Karpas-422 (cell line): ENCODE data around the gene CHMP1A. TPM values are rescaled to one million over a fixed set of nuclear protein-coding genes. Genes with fewer than 3 reads are reported as not detected.
A peak's percentile ranks its signal among the peaks of the same experiment; 100 is the strongest.
"Not testable (repeated sequence)": the region's sequence is repeated elsewhere in the genome, so short reads cannot be mapped to it uniquely, and the experiment has no call there.

Experiments
- DNase-seq: peaks from one replicate; pipeline ENCODE4 v3.0.0-alpha.2; 2015
- H2AFZ ChIP-seq: fragments of 200-600 bp; sonication (generic); 2 replicates; pipeline ENCODE4 v1.6.1; 2014; ENCODE audit warnings: antibody characterized with exemption, low read length, mixed read lengths
- H3K27ac ChIP-seq: fragments of 200-600 bp; sonication (generic); 2 replicates; pipeline ENCODE4 v1.5.1; 2014; ENCODE audit warnings: mild to moderate bottlenecking, low read length, moderate library complexity
- H3K27me3 ChIP-seq: fragments of 200-600 bp; sonication (generic); 2 replicates; pipeline ENCODE4 v1.6.1; 2014; ENCODE audit warnings: low read length, mixed read lengths
- H3K36me3 ChIP-seq: fragments of 200-600 bp; sonication (generic); 2 replicates; pipeline ENCODE4 v1.6.1; 2014; ENCODE audit warnings: low read length, mixed read lengths; ENCODE audit not compliant: insufficient read depth
- H3K4me1 ChIP-seq: fragments of 200-600 bp; sonication (generic); 2 replicates; pipeline ENCODE4 v1.6.1; 2014; ENCODE audit warnings: mild to moderate bottlenecking, low read length, mixed read lengths
- H3K4me2 ChIP-seq: fragments of 200-600 bp; sonication (generic); 2 replicates; pipeline ENCODE4 v1.6.1; 2014; ENCODE audit warnings: low read length, low read depth, mild to moderate bottlenecking; ENCODE audit not compliant: poor library complexity, severe bottlenecking
- H3K4me3 ChIP-seq: fragments of 200-600 bp; sonication (generic); 2 replicates; pipeline ENCODE4 v1.5.1; 2014; ENCODE audit warnings: mild to moderate bottlenecking, antibody characterized with exemption, low read length, mixed read lengths
- H3K79me2 ChIP-seq: fragments of 200-600 bp; sonication (generic); 2 replicates; pipeline ENCODE4 v1.6.1; 2014; ENCODE audit warnings: mild to moderate bottlenecking, low read length, mixed read lengths
- H3K9ac ChIP-seq: fragments of 200-600 bp; sonication (generic); 2 replicates; pipeline ENCODE4 v1.6.0; 2014; ENCODE audit warnings: low read length
- H3K9me2 ChIP-seq: fragments of 200-600 bp; sonication (generic), shearing (Covaris generic); replicated peaks from 2 replicates; pipeline ENCODE4 v1.6.0; 2014; ENCODE audit warnings: mild to moderate bottlenecking, low read length, moderate library complexity; ENCODE audit not compliant: insufficient read depth
- H3K9me3 ChIP-seq: fragments of 300-700, 200-600 bp; sonication (generic); 2 replicates; pipeline ENCODE4 v1.6.1; 2014; ENCODE audit warnings: low read length, mixed read lengths
- H4K20me1 ChIP-seq: fragments of 200-600 bp; sonication (generic); 2 replicates; pipeline ENCODE4 v1.6.1; 2014; ENCODE audit warnings: mild to moderate bottlenecking, antibody characterized with exemption, low read length, low read depth; ENCODE audit not compliant: insufficient read depth
- total RNA-seq: library from RNA; depleted of rRNA; stranded (reverse); fragments of >200 nt; shearing (Covaris generic); gene quantifications from 2 replicates; pipeline ENCODE4 v1.2.3, GENCODE V29; 2014; ENCODE audit warnings: low replicate concordance

CHMP1A gene
- total RNA-seq, 1 experiment from 2014 or later = 35.3 TPM

- Histone ChIP-seq H2AFZ (no peak overlapping the region), H3K36me3 (no peaks in the 10 kb centered on the region), H3K4me1 (no peaks in the 10 kb centered on the region), H3K4me2 (no peak overlapping the region), H3K4me3 (no peak overlapping the region), H3K9me2 (no peaks in the 10 kb centered on the region), H4K20me1 (peaks cover 7% of the 10 kb centered on the region; the same call in 1 of the 2 replicates), H3K79me2 (no peaks in the 10 kb centered on the region), H3K27ac (no peak overlapping the region), H3K9ac (no peak overlapping the region), H3K9me3 (no peaks in the 10 kb centered on the region), H3K27me3 (no peaks in the 10 kb centered on the region)
- peak; percentile 57 for DNase-seq
Measured at GRCh38 chr16:89643769-89644300, 13.7 kb downstream of the CHMP1A start.

DNA sequence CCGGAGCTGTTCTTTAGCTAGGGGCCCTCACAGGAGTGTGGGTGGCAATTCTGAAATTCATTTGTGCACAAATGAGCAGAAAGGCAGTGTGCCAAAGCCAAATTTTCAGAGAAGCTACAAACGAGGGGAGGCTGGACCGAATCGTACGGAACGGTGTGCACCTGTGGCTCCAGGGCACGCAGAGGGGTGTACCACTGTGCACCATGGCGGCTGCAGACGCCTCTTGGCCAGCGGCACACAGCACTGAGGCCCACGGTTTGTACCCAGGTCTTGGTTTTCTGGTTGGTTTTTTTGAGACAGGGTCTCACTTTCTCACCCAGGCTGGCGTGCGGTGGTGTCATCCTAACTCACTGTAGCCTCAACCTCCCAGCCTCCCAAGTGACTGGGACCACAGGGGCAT, 14.9 kb downstream of the CHMP1A start:
- no peak for DNase-seq
- H3K27me3 ChIP-seq = no peaks in the 10 kb centered on the region
- no peak overlapping the region for H3K4me2 ChIP-seq
- H3K4me3 ChIP-seq = no peak overlapping the region
- no peaks in the 10 kb centered on the region for H3K79me2 ChIP-seq
- no peak overlapping the region for H3K27ac ChIP-seq
- H3K9ac ChIP-seq = no peak overlapping the region
- no peaks in the 10 kb centered on the region for H3K36me3 ChIP-seq
- peaks cover 7% of the 10 kb centered on the region; the same call in 1 of the 2 replicates for H4K20me1 ChIP-seq
- no peaks in the 10 kb centered on the region for H3K9me2 ChIP-seq
- H2AFZ ChIP-seq = no peak overlapping the region
- no peaks in the 10 kb centered on the region for H3K4me1 ChIP-seq
- no peaks in the 10 kb centered on the region for H3K9me3 ChIP-seq

DNA sequence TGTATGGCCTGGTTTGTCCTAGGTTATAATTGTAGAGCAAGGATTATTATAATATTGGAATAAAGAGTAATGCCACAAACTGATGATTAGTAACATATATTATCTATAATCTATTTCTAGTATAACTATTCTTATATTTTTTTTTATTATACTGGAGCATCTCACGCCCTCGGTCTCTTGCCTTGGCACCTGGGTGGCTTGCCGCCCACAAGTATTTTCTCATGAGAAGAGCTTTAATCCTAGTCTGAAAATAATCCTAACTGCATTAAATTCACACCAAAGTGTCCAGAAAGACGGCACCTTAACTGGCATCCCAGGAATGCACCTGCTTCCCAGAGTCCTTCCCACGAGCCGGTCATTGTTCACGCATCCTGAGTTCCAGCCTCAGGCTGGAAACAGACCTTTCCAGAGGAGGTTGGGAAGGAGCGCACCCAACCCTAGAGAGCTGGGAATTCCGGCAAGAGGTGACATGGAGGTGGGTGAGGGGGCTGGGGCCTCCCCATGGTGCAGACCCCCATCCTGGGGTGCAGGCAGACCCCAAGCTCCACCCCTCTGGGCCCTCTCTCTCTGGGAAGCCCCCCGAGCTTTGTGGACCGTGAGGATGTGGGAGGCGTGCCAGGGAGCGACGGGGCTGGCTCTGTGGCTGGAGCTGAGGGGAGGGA, 15.9 kb downstream of the CHMP1A start:
- H3K79me2 ChIP-seq = no peaks in the 10 kb centered on the region
- no peak for DNase-seq
- no peaks in the 10 kb centered on the region for H3K36me3 ChIP-seq
- no peaks in the 10 kb centered on the region for H3K9me3 ChIP-seq
- no peaks in the 10 kb centered on the region for H3K4me1 ChIP-seq
- H3K27ac ChIP-seq = no peak overlapping the region
- no peaks in the 10 kb centered on the region for H3K9me2 ChIP-seq
- H2AFZ ChIP-seq = no peak overlapping the region
- peaks cover 7% of the 10 kb centered on the region; the same call in 1 of the 2 replicates for H4K20me1 ChIP-seq
- no peak overlapping the region for H3K4me2 ChIP-seq
- H3K9ac ChIP-seq = no peak overlapping the region
- H3K4me3 ChIP-seq = no peak overlapping the region
- H3K27me3 ChIP-seq = no peaks in the 10 kb centered on the region

GRCh38 chr16:89639385-89639784, 18.1 kb downstream of the CHMP1A start:
- DNase-seq = no peak
- H3K9me2 ChIP-seq = no peaks in the 10 kb centered on the region
- no peaks in the 10 kb centered on the region for H3K79me2 ChIP-seq
- H3K9me3 ChIP-seq = no peaks in the 10 kb centered on the region
- H3K36me3 ChIP-seq = no peaks in the 10 kb centered on the region
- no peaks in the 10 kb centered on the region for H3K4me1 ChIP-seq
- no peak overlapping the region for H3K27ac ChIP-seq
- H3K4me3 ChIP-seq = no peak overlapping the region
- no peak overlapping the region for H2AFZ ChIP-seq
- no peak overlapping the region for H3K9ac ChIP-seq
- H3K27me3 ChIP-seq = no peaks in the 10 kb centered on the region
- H3K4me2 ChIP-seq = no peak overlapping the region
- H4K20me1 ChIP-seq = 0 out of 2 replicates have a peak, but pooled peaks cover 7% of the 10 kb centered on the region

DNA sequence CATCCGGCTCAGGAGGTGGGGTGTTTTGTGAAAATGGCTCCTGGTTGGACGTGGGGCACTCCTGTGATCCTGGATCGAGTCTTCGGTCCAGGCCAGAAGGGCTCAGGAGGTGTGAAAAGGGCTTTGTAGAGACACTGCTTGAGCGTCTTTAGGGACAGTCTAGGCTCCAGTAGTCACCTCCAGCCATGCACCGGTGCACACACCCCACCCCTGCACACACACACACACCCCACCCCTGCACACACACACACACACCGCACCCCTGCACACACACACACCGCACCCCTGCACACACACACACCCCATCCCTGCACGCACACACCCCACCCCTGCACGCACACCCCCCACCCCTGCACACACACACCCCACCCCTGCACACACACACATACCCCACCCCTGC, 19.1 kb downstream of the CHMP1A start:
- Histone ChIP-seq H3K4me3 (no peak overlapping the region), H3K4me1 (no peaks in the 10 kb centered on the region), H3K36me3 (no peaks in the 10 kb centered on the region), H3K27me3 (no peaks in the 10 kb centered on the region), H3K27ac (no peak overlapping the region), H3K79me2 (no peaks in the 10 kb centered on the region), H3K9me3 (no peaks in the 10 kb centered on the region), H2AFZ (no peak overlapping the region), H3K4me2 (no peak overlapping the region), H4K20me1 (0 out of 2 replicates have a peak, but pooled peaks cover 4% of the 10 kb centered on the region), H3K9me2 (no peaks in the 10 kb centered on the region), H3K9ac (no peak overlapping the region)
- DNase-seq = no peak

DNA sequence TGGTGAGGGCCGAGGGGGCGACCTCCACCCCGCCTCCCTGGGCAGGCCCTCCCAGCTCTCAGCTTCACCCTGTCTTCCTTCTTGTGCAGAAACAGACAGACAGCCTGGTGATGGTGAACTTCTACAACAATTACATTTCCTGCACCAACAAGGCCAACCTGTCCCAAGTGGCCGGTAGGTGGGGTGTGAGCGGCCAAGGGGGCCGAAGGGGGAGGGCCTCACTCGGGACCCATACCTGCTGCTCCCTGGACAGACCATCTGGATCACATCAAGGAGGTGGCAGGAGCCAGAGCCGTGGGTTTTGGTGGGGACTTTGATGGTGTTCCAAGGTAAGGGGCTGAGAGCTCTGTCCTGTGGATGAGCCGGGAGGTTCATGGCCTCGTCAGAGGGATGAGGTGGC, 20.1 kb downstream of the CHMP1A start:
- H3K4me2 ChIP-seq = no peak overlapping the region
- no peak overlapping the region for H3K9ac ChIP-seq
- H3K4me3 ChIP-seq = no peak overlapping the region
- H3K9me2 ChIP-seq = no peaks in the 10 kb centered on the region
- 0 out of 2 replicates have a peak, but pooled peaks cover 4% of the 10 kb centered on the region for H4K20me1 ChIP-seq
- H3K27ac ChIP-seq = no peak overlapping the region
- no peaks in the 10 kb centered on the region for H3K4me1 ChIP-seq
- H3K79me2 ChIP-seq = no peaks in the 10 kb centered on the region
- H3K9me3 ChIP-seq = no peaks in the 10 kb centered on the region
- H3K36me3 ChIP-seq = no peaks in the 10 kb centered on the region
- H3K27me3 ChIP-seq = no peaks in the 10 kb centered on the region
- peak; percentile 53 for DNase-seq
- H2AFZ ChIP-seq = no peak overlapping the region

DNA sequence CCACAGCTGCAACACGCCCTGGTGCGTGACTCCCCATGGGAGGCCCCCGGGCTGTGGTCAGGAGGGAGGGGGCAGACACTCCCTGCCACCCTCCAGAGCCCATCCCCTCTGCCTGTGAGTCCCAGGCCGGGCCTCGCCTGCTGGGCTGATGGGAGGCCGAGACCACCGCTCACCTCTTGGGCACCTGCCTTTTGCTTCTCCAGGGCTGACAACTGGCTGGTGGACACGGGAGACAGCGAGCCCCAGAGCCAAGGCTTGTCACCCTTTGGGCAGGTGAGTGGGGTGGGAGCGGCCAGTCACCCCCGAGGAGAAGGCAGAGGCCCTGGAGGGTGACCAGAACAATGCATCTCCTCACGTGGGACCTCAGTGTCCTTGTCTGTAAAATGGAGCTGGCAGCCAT, 20.8 kb downstream of the CHMP1A start:
- Histone ChIP-seq H3K36me3 (no peaks in the 10 kb centered on the region), H3K4me1 (no peaks in the 10 kb centered on the region), H3K27ac (no peak overlapping the region), H3K9me3 (no peaks in the 10 kb centered on the region), H2AFZ (no peak overlapping the region), H4K20me1 (0 out of 2 replicates have a peak, but pooled peaks cover 2% of the 10 kb centered on the region), H3K4me3 (no peak overlapping the region), H3K79me2 (no peaks in the 10 kb centered on the region), H3K9me2 (no peaks in the 10 kb centered on the region), H3K27me3 (no peaks in the 10 kb centered on the region), H3K4me2 (no peak overlapping the region), H3K9ac (no peak overlapping the region)
- DNase-seq = no peak

DNA sequence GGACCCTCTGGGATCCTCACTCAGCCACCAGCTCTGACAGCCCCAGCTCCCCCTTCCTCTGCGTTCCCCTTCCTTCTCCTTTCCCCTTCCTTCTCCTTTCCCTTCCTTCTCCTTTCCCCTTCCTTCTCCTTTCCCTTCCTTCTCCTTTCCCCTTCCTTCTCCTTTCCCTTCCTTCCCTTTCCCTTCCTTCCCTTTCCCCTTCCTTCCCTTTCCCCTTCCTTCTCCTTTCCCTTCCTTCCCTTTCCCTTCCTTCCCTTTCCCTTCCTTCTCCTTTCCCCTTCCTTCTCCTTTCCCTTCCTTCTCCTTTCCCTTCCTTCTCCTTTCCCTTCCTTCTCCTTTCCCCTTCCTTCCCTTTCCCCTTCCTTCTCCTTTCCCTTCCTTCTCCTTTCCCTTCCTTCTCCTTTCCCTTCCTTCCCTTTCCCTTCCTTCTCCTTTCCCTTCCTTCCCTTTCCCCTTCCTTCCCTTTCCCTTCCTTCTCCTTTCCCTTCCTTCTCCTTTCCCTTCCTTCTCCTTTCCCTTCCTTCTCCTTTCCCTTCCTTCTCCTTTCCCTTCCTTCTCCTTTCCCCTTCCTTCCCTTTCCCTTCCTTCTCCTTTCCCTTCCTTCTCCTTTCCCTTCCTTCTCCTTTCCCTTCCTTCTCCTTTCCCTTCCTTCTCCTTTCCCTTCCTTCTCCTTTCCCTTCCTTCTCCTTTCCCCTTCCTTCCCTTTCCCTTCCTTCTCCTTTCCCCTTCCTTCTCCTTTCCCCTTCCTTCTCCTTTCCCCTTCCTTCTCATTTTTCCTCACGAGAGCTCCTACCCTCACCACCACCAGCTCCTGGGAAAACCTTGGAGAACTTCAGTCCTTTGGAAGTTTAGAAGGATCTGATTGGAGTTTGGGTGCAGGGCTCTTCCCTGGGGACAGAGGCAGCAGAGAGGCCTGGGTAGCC, 22.8 kb downstream of the CHMP1A start:
- not testable (repeated sequence) for H3K27ac ChIP-seq, H3K79me2 ChIP-seq, H3K4me1 ChIP-seq, H2AFZ ChIP-seq, DNase-seq, H3K4me2 ChIP-seq, H3K27me3 ChIP-seq, H3K4me3 ChIP-seq, H3K9me2 ChIP-seq, H4K20me1 ChIP-seq, H3K36me3 ChIP-seq, H3K9me3 ChIP-seq, H3K9ac ChIP-seq
